ENCODE results near the gene DNM3. TPM values are rescaled to one million over a fixed set of nuclear protein-coding genes. Genes with fewer than 3 reads are reported as not detected.

Gene DNM3
- total RNA-seq, 1 experiment from 2014 or later, result 2.7 TPM

DNA sequence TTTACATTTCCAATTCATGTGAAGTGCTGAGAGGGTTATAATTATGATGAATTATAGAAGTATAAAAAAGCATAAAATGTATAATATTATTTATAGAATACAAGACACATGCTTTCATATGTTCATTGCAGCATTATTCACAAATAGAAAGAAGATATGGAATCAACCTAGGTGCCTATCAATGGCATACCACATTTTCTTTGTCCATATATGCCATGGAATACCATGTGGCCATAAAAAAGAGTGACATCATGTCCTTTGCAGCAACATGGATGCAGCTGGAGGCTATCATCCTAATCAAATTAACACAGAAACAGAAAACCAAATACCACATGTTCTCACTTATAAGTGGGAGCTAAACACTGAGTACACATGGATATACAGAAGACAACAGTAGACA is 494.1 kb downstream of the DNM3 start:
- no peaks in the 10 kb centered on the region for H3K27me3 Mint-ChIP-seq (ENCODE audit: low read depth)
- H4K5ac ChIP-seq (ENCODE audit: insufficient read length, low read depth, low read length), result no peak overlapping the region
- H4K8ac ChIP-seq (replicated peaks; ENCODE audit: insufficient read length, low read depth, low read length), result no peak overlapping the region
- DNase-seq, result no peak
- no peak overlapping the region for H3K23ac ChIP-seq (ENCODE audit: insufficient read length, low read depth, low read length)
- H3K79me2 ChIP-seq (ENCODE audit: insufficient read depth, low read length), result no peaks in the 10 kb centered on the region
- no peak overlapping the region for H2BK20ac ChIP-seq (ENCODE audit: low read depth, low read length, poor library complexity, severe bottlenecking)
- H2BK12ac ChIP-seq (ENCODE audit: insufficient read length, low read depth, low read length), result no peak overlapping the region
- H3T11ph ChIP-seq (ENCODE audit: low read length), result no peak overlapping the region
- H3K9me3 Mint-ChIP-seq, result no peaks in the 10 kb centered on the region
- no peak overlapping the region for H3K27ac Mint-ChIP-seq
- no peaks in the 10 kb centered on the region for H3K27me3 ChIP-seq (ENCODE audit: insufficient read depth, low read length)
- TF ChIP-seq, protein P1, sequence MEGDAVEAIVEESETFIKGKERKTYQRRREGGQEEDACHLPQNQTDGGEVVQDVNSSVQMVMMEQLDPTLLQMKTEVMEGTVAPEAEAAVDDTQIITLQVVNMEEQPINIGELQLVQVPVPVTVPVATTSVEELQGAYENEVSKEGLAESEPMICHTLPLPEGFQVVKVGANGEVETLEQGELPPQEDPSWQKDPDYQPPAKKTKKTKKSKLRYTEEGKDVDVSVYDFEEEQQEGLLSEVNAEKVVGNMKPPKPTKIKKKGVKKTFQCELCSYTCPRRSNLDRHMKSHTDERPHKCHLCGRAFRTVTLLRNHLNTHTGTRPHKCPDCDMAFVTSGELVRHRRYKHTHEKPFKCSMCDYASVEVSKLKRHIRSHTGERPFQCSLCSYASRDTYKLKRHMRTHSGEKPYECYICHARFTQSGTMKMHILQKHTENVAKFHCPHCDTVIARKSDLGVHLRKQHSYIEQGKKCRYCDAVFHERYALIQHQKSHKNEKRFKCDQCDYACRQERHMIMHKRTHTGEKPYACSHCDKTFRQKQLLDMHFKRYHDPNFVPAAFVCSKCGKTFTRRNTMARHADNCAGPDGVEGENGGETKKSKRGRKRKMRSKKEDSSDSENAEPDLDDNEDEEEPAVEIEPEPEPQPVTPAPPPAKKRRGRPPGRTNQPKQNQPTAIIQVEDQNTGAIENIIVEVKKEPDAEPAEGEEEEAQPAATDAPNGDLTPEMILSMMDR (conservative IDR thresholded peaks at IDR 0.05), result no peak
- no peaks in the 10 kb centered on the region for H3K79me1 ChIP-seq (ENCODE audit: insufficient read depth, low read depth, low read length, poor library complexity, severe bottlenecking)
- H3K18ac ChIP-seq (ENCODE audit: insufficient read length, low read depth, low read length), result no peak overlapping the region
- no peak overlapping the region for H3K56ac ChIP-seq (ENCODE audit: insufficient read length, low read depth, low read length)
- H3K14ac ChIP-seq (ENCODE audit: insufficient read depth, low read length), result no peak overlapping the region
- H3K4me1 ChIP-seq (ENCODE audit: insufficient read depth, low read length), result no peaks in the 10 kb centered on the region
- H4K91ac ChIP-seq (ENCODE audit: insufficient read length, low read depth, low read length), result no peak overlapping the region
- no peaks in the 10 kb centered on the region for H3K9me3 ChIP-seq (ENCODE audit: control insufficient read depth, low read depth, low read length)
- H3K4me1 Mint-ChIP-seq, result no peaks in the 10 kb centered on the region
- H2AK5ac ChIP-seq (ENCODE audit: insufficient read length, low read length), result no peak overlapping the region
- no peak overlapping the region for H3K4me2 ChIP-seq (ENCODE audit: insufficient read depth, insufficient read length, low read length)
- no peaks in the 10 kb centered on the region for H3K23me2 ChIP-seq (ENCODE audit: insufficient read length, low read depth, low read length, poor library complexity, severe bottlenecking)
- H3K4ac ChIP-seq (ENCODE audit: low read depth, low read length), result no peak overlapping the region
- no peak overlapping the region for H2BK5ac ChIP-seq (ENCODE audit: insufficient read length, low read length)
- H2BK15ac ChIP-seq (ENCODE audit: low read depth, low read length), result no peak overlapping the region
- H3K9ac ChIP-seq (ENCODE audit: extremely low read depth, insufficient read length, low read length), result no peak overlapping the region
- no peaks in the 10 kb centered on the region for H4K20me1 ChIP-seq (ENCODE audit: control insufficient read depth, insufficient read depth, insufficient read length)
- H3K27ac ChIP-seq (ENCODE audit: insufficient read length, low read depth, low read length), result no peak overlapping the region
- no peak overlapping the region for H2BK120ac ChIP-seq (ENCODE audit: low read depth, low read length, poor library complexity, severe bottlenecking)
- H2AFZ ChIP-seq (ENCODE audit: low read length), result no peak overlapping the region
- no peak overlapping the region for H3K4me3 Mint-ChIP-seq
- H3K36me3 Mint-ChIP-seq (ENCODE audit: insufficient read depth in 1 of 3, low read depth in 3 of 3), result peaks cover 0 to 4% (median 0%) of the 10 kb centered on the region in 3 experiments; a peak in 1 of 7 replicates
